HEK293 (cell line): ENCODE results near the gene FLCN.
A peak's percentile ranks its signal among the peaks of the same experiment; 100 is the strongest.

Experiments
- GLI2 ChIP-seq: fragments of 450-650 bp; formaldehyde crosslinking; IDR thresholded peaks from 2 replicates; pipeline ENCODE4; 2017; ENCODE audit warnings: missing biosample characterization, missing genetic modification characterization, low read depth, borderline replicate concordance
- GLIS2 ChIP-seq: fragments of 450-650 bp; formaldehyde crosslinking; IDR thresholded peaks from 2 replicates; pipeline ENCODE4 v1.5.1; 2016; ENCODE audit warnings: missing biosample characterization, missing genetic modification characterization
- IKZF3 ChIP-seq: fragments of 450-650 bp; IDR thresholded peaks from 2 replicates; pipeline ENCODE4 v1.5.0; 2018; ENCODE audit warnings: missing biosample characterization, mild to moderate bottlenecking, missing genetic modification characterization, moderate library complexity
- KLF1 ChIP-seq: fragments of 450-650 bp; formaldehyde crosslinking; IDR thresholded peaks from 2 replicates; pipeline ENCODE4 v1.5.1; 2016; ENCODE audit warnings: missing biosample characterization, missing genetic modification characterization
- PRDM4 ChIP-seq: fragments of 450-650 bp; formaldehyde crosslinking; IDR thresholded peaks from 2 replicates; pipeline ENCODE4 v1.5.1; 2017; ENCODE audit warnings: missing biosample characterization, missing genetic modification characterization
- SCRT1 ChIP-seq: fragments of 450-650 bp; formaldehyde crosslinking; IDR thresholded peaks from 2 replicates; pipeline ENCODE4 v1.5.1; 2016; ENCODE audit warnings: missing biosample characterization, missing genetic modification characterization, borderline replicate concordance
- SETDB1 ChIP-seq: IDR thresholded peaks from one replicate; pipeline ENCODE4 v1.6.1; 2017; ENCODE audit warnings: mild to moderate bottlenecking, low read length, moderate library complexity, mixed read lengths; ENCODE audit not compliant: insufficient read length
- YY2 ChIP-seq: fragments of 450-650 bp; formaldehyde crosslinking; IDR thresholded peaks from 2 replicates; pipeline ENCODE4 v1.5.1; 2016; ENCODE audit warnings: missing biosample characterization, missing genetic modification characterization
- ZBTB1 ChIP-seq: fragments of 450-650 bp; formaldehyde crosslinking; IDR thresholded peaks from 2 replicates; pipeline ENCODE4 v1.5.1; 2016; ENCODE audit warnings: missing biosample characterization, missing genetic modification characterization
- ZBTB17 ChIP-seq: fragments of 450-650 bp; formaldehyde crosslinking; IDR thresholded peaks from 2 replicates; pipeline ENCODE4 v1.5.1; 2016; ENCODE audit warnings: missing biosample characterization, missing genetic modification characterization
- ZBTB20 ChIP-seq: fragments of 450-650 bp; formaldehyde crosslinking; IDR thresholded peaks from 2 replicates; pipeline ENCODE4 v1.5.1; 2016; ENCODE audit warnings: missing biosample characterization, missing genetic modification characterization
- ZBTB44 ChIP-seq: fragments of 450-650 bp; IDR thresholded peaks from 2 replicates; pipeline ENCODE4 v1.5.1; 2018; ENCODE audit warnings: missing biosample characterization, mild to moderate bottlenecking, missing genetic modification characterization
- ZBTB8A ChIP-seq: fragments of 450-650 bp; formaldehyde crosslinking; IDR thresholded peaks from 2 replicates; pipeline ENCODE4 v1.5.1; 2016; ENCODE audit warnings: missing biosample characterization, missing genetic modification characterization
- ZFP69B ChIP-seq: fragments of 450-650 bp; formaldehyde crosslinking; IDR thresholded peaks from 2 replicates; pipeline ENCODE4 v1.5.1; 2016; ENCODE audit warnings: missing biosample characterization, missing genetic modification characterization
- ZNF132 ChIP-seq: fragments of 450-650 bp; formaldehyde crosslinking; IDR thresholded peaks from 2 replicates; pipeline ENCODE4 v1.5.1; 2017; ENCODE audit warnings: missing biosample characterization, missing genetic modification characterization, borderline replicate concordance
- ZNF133 ChIP-seq: fragments of 450-650 bp; formaldehyde crosslinking; IDR thresholded peaks from 2 replicates; pipeline ENCODE4 v1.5.1; 2016; ENCODE audit warnings: missing biosample characterization, missing genetic modification characterization
- ZNF174 ChIP-seq: fragments of 450-650 bp; formaldehyde crosslinking; IDR thresholded peaks from 2 replicates; pipeline ENCODE4 v1.5.0; 2017; ENCODE audit warnings: missing biosample characterization, mild to moderate bottlenecking, missing genetic modification characterization
- ZNF184 ChIP-seq: fragments of 450-650 bp; IDR thresholded peaks from 2 replicates; pipeline ENCODE4 v1.5.1; 2018; ENCODE audit warnings: missing biosample characterization, mild to moderate bottlenecking, missing genetic modification characterization
- ZNF239 ChIP-seq: fragments of 450-650 bp; formaldehyde crosslinking; IDR thresholded peaks from 2 replicates; pipeline ENCODE4 v1.5.1; 2016; ENCODE audit warnings: missing biosample characterization, missing genetic modification characterization
- ZNF24 ChIP-seq: fragments of 450-650 bp; formaldehyde crosslinking; IDR thresholded peaks from 2 replicates; pipeline ENCODE4 v1.5.1; 2016; ENCODE audit warnings: missing biosample characterization, missing genetic modification characterization
- ZNF324 ChIP-seq: fragments of 450-650 bp; formaldehyde crosslinking; IDR thresholded peaks from 2 replicates; pipeline ENCODE4 v1.5.1; 2016; ENCODE audit warnings: missing biosample characterization, missing genetic modification characterization
- ZNF48 ChIP-seq: fragments of 450-650 bp; formaldehyde crosslinking; IDR thresholded peaks from 2 replicates; pipeline ENCODE4 v1.5.1; 2016; ENCODE audit warnings: missing biosample characterization, missing genetic modification characterization
- ZNF544 ChIP-seq: fragments of 450-650 bp; formaldehyde crosslinking; IDR thresholded peaks from 2 replicates; pipeline ENCODE4 v1.5.0; 2017; ENCODE audit warnings: missing biosample characterization, missing genetic modification characterization
- ZNF596 ChIP-seq: fragments of 450-650 bp; IDR thresholded peaks from 2 replicates; pipeline ENCODE4 v1.5.0; 2018; ENCODE audit warnings: missing biosample characterization, mild to moderate bottlenecking, missing genetic modification characterization, moderate library complexity
- ZNF610 ChIP-seq: fragments of 450-650 bp; formaldehyde crosslinking; IDR thresholded peaks from 2 replicates; pipeline ENCODE4 v1.5.1; 2016; ENCODE audit warnings: missing biosample characterization, missing genetic modification characterization, borderline replicate concordance
- ZNF624 ChIP-seq: fragments of 450-650 bp; formaldehyde crosslinking; IDR thresholded peaks from 2 replicates; pipeline ENCODE4 v1.5.1; 2017; ENCODE audit warnings: missing biosample characterization, missing genetic modification characterization
- ZNF707 ChIP-seq: fragments of 450-650 bp; formaldehyde crosslinking; IDR thresholded peaks from 2 replicates; pipeline ENCODE4 v1.5.1; 2016; ENCODE audit warnings: missing biosample characterization, missing genetic modification characterization
- ZNF792 ChIP-seq: fragments of 450-650 bp; formaldehyde crosslinking; IDR thresholded peaks from 2 replicates; pipeline ENCODE4 v1.5.1; 2016; ENCODE audit warnings: missing biosample characterization, missing genetic modification characterization
- ZNF843 ChIP-seq: fragments of 450-650 bp; formaldehyde crosslinking; IDR thresholded peaks from 2 replicates; pipeline ENCODE4 v1.5.1; 2016; ENCODE audit warnings: missing biosample characterization, missing genetic modification characterization
- ZSCAN30 ChIP-seq: fragments of 450-650 bp; IDR thresholded peaks from 2 replicates; pipeline ENCODE4 v1.5.1; 2018; ENCODE audit warnings: missing biosample characterization, mild to moderate bottlenecking, missing genetic modification characterization, moderate library complexity
- TF ChIP-seq, protein P1 (sequence below): fragments of 450-650 bp; formaldehyde crosslinking; optimal IDR thresholded peaks from 2 replicates; pipeline ENCODE3; 2016; ENCODE audit warnings: missing biosample characterization, mild to moderate bottlenecking, missing genetic modification characterization
- TF ChIP-seq, protein P2 (sequence below): fragments of 450-650 bp; formaldehyde crosslinking; IDR thresholded peaks from 2 replicates; pipeline ENCODE4 v1.5.1; 2016; ENCODE audit warnings: missing biosample characterization, missing genetic modification characterization
- TF ChIP-seq, protein P3 (sequence below): fragments of 450-650 bp; formaldehyde crosslinking; IDR thresholded peaks from 2 replicates; pipeline ENCODE4 v1.5.1; 2016; ENCODE audit warnings: missing biosample characterization, missing genetic modification characterization

FLCN gene

DNA sequence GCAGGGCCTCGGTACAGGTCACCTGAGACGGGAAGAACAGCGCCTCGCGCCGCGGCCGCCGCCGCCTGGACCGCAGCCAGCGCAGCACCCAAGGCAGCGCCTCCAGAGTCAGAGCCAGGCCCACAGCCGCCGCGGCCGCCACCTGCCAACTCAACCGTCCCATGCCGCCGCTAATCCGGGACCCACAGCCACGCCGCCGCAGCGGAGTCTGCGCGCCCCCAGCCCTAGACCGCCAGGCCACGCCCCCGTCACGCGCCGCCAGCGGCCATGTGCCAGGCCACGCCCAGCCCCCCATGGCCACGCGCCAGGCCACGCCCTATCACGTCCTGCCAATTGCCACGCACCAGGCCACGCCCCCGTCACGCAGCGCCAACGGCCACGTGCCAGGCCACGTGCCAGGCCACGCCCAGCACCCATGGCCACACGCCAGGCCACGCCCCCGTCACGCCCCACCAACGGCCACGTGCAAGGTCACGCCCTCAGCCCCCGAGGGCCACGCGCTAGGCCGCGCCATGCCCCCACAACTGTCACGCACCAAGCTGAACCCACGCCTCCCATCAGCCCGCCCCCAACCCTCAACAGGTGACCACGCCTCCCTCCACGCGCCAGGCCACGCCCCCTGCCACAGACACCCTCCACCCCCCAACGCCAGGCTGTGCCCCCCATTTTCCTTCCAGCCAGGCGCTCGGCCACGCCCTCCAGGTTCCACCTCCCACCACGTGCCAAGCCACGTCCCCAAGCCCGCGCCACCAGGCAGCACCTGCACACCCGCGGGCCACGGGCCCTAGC, 30.6 kb downstream of the FLCN start, which contains the start of gene PLD6 (continued):
- TF ChIP-seq GLI2 (tag by site-specific recombination) (no peak), ZBTB17 (tag by site-specific recombination) (no peak), SETDB1 (no peak), ZNF544 (tag by site-specific recombination) (no peak), ZNF133 (tag by site-specific recombination) (0 out of 2 replicates have a peak, but pooled peaks have one; percentile 14), ZNF596 (tag by site-specific recombination) (no peak), ZNF843 (tag by site-specific recombination) (peak; percentile 64), ZNF792 (tag by site-specific recombination) (0 out of 2 replicates have a peak, but pooled peaks have one; percentile 56), ZNF239 (tag by site-specific recombination) (no peak), ZBTB1 (tag by site-specific recombination) (peak; percentile 93), ZNF132 (tag by site-specific recombination) (no peak), ZNF184 (0 out of 2 replicates have a peak, but pooled peaks have one; percentile 38), ZBTB8A (0 out of 2 replicates have a peak, but pooled peaks have one; percentile 30), SCRT1 (tag by site-specific recombination) (peak; percentile 97), ZBTB44 (tag by site-specific recombination) (peak; percentile 47; the same call in 1 of the 2 replicates), ZNF707 (tag by site-specific recombination) (no peak), IKZF3 (0 out of 2 replicates have a peak, but pooled peaks have one; percentile 35), ZNF24 (no peak; the same call in 1 of the 2 replicates), YY2 (tag by site-specific recombination) (peak; percentile 63; the same call in 1 of the 2 replicates), ZSCAN30 (tag by site-specific recombination) (peak; percentile 99), GLIS2 (peak; percentile 89), ZBTB20 (tag by site-specific recombination) (peak; percentile 30; the same call in 1 of the 2 replicates), ZNF624 (tag by site-specific recombination) (no peak), ZNF610 (tag by site-specific recombination) (no peak), ZNF324 (tag by site-specific recombination) (0 out of 2 replicates have a peak, but pooled peaks have one; percentile 31), ZNF174 (tag by site-specific recombination) (no peak), ZFP69B (peak; percentile 85), ZNF48 (tag by site-specific recombination) (no peak), PRDM4 (tag by site-specific recombination) (0 out of 2 replicates have a peak, but pooled peaks have one; percentile 48), KLF1 (peak; percentile 100)
- TF ChIP-seq, protein P1, sequence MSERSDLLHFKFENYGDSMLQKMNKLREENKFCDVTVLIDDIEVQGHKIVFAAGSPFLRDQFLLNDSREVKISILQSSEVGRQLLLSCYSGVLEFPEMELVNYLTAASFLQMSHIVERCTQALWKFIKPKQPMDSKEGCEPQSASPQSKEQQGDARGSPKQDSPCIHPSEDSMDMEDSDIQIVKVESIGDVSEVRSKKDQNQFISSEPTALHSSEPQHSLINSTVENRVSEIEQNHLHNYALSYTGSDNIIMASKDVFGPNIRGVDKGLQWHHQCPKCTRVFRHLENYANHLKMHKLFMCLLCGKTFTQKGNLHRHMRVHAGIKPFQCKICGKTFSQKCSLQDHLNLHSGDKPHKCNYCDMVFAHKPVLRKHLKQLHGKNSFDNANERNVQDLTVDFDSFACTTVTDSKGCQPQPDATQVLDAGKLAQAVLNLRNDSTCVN (tag by site-specific recombination), result peak; percentile 74
- TF ChIP-seq, protein P2, sequence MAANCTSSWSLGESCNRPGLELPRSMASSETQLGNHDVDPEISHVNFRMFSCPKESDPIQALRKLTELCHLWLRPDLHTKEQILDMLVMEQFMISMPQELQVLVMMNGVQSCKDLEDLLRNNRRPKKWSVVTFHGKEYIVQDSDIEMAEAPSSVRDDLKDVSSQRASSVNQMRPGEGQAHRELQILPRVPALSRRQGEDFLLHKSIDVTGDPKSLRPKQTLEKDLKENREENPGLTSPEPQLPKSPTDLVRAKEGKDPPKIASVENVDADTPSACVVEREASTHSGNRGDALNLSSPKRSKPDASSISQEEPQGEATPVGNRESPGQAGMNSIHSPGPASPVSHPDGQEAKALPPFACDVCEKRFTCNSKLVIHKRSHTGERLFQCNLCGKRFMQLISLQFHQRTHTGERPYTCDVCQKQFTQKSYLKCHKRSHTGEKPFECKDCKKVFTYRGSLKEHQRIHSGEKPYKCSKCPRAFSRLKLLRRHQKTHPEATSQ (tag by site-specific recombination), result 0 out of 2 replicates have a peak, but pooled peaks have one; percentile 55
- TF ChIP-seq, protein P3, sequence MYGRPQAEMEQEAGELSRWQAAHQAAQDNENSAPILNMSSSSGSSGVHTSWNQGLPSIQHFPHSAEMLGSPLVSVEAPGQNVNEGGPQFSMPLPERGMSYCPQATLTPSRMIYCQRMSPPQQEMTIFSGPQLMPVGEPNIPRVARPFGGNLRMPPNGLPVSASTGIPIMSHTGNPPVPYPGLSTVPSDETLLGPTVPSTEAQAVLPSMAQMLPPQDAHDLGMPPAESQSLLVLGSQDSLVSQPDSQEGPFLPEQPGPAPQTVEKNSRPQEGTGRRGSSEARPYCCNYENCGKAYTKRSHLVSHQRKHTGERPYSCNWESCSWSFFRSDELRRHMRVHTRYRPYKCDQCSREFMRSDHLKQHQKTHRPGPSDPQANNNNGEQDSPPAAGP (tag by site-specific recombination), result peak; percentile 98
